ENCODE measurements around the gene GALR2. TPM values are rescaled to one million over a fixed set of nuclear protein-coding genes. Genes with fewer than 3 reads are reported as not detected.
"Not testable (repeated sequence)": the region's sequence is repeated elsewhere in the genome, so short reads cannot be mapped to it uniquely, and the experiment has no call there.

GALR2 gene
- total and polyA plus RNA-seq, 8 donors: 0.48 TPM; not detected in 7

GRCh38 chr17:76075364-76076145 is 974 bp downstream of the GALR2 start:
- peak in 1 of 2 donors; percentile 53 for DNase-seq
- TF ChIP-seq EP300 (IDR thresholded peaks at IDR 0.05): no peak
- TF ChIP-seq POLR2A (IDR thresholded peaks at IDR 0.05): no peak
- no peak for TF ChIP-seq CTCF (IDR thresholded peaks at IDR 0.05)
- no peak for TF ChIP-seq POLR2AphosphoS5 (IDR thresholded peaks at IDR 0.05)

DNA sequence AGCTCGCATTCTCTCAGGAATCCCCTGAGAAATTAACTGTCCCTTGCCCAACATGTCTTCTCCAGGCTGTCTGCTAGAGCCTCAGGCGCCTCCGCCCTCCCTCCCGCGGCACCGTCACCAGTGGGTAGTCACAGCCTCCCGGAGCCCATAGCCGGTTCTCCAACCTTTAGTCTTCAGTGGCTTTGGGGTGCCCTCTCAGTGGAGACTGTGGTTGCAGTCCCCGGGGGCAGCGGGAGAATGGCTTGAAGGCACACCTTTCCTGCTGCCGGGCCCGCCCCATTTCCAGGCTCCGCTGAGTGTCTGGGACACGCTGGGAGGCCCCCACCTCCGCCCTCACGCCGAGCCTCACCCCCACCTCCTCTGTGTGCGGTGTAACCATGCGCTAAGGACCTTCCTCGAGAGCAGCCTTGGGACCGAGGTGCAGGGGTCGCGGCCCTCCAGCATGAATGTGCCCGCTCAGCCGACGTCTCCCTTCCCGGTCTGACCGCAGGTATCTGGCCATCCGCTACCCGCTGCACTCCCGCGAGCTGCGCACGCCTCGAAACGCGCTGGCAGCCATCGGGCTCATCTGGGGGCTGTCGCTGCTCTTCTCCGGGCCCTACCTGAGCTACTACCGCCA is 1.7 kb downstream of the GALR2 start:
- intact Hi-C loops (cut with DNase I; ENCODE audit: low total_unique reads): no loop called here
- Histone ChIP-seq H3K27ac (no peak overlapping the region), H3K36me3 (no peaks in the 10 kb centered on the region), H3K9me3 (no peaks in the 10 kb centered on the region), H3K4me3 (peak overlapping the region in 2 of 4 donors; percentile 15 to 23), H3K4me1 (peaks cover 42 to 70% (median 63%) of the 10 kb centered on the region in 4 donors), H3K27me3 (peaks cover 40 to 75% (median 66%) of the 10 kb centered on the region in 3 donors)
- DNase-seq: no peak
- no peak for TF ChIP-seq EP300 (IDR thresholded peaks at IDR 0.05)
- TF ChIP-seq POLR2AphosphoS5 (IDR thresholded peaks at IDR 0.05): no peak
- TF ChIP-seq CTCF (IDR thresholded peaks at IDR 0.05): no peak
- TF ChIP-seq POLR2A (IDR thresholded peaks at IDR 0.05): no peak
- WGBS, 5 donors: 3 to 15% (median 6%) methylated on average over 21 to 41 of the region's 41 CpGs

More at GRCh38 chr17:76075364-76076145, 974 bp downstream of the GALR2 start:
- peaks cover 40 to 73% (median 66%) of the 10 kb centered on the region in 3 donors for H3K27me3 ChIP-seq
- WGBS, 5 donors: 3 to 7% (median 7%) methylated on average over 40 to 48 of the region's 48 CpGs
- H3K36me3 ChIP-seq: peaks cover 0 to under 1% (median 0%) of the 10 kb centered on the region in 4 donors
- intact Hi-C loops (cut with DNase I; ENCODE audit: low total_unique reads): no loop called here
- H3K9me3 ChIP-seq: no peaks in the 10 kb centered on the region
- no peak overlapping the region for H3K27ac ChIP-seq
- peaks cover 49 to 75% (median 68%) of the 10 kb centered on the region in 4 donors for H3K4me1 ChIP-seq
- peak overlapping the region in 3 of 4 donors; percentile 1 to 36 (median 12) for H3K4me3 ChIP-seq

GRCh38 chr17:76076765-76077583 is 2.4 kb downstream of the GALR2 start:
- Histone ChIP-seq H3K4me3 (peak overlapping the region in 2 of 4 donors; percentile 15 to 23), H3K36me3 (no peaks in the 10 kb centered on the region), H3K27me3 (peaks cover 40 to 75% (median 66%) of the 10 kb centered on the region in 3 donors), H3K27ac (no peak overlapping the region), H3K9me3 (no peaks in the 10 kb centered on the region), H3K4me1 (peaks cover 38 to 64% (median 58%) of the 10 kb centered on the region in 4 donors)
- intact Hi-C loops (cut with DNase I; ENCODE audit: low total_unique reads): no loop called here
- peak in 1 of 2 donors; percentile 71 for DNase-seq
- WGBS, 5 donors: 5 to 7% (median 6%) methylated on average over 46 to 82 of the region's 82 CpGs
- TF ChIP-seq EP300 (IDR thresholded peaks at IDR 0.05) (no peak), CTCF (IDR thresholded peaks at IDR 0.05) (no peak)

GRCh38 chr17:76077584-76078110 is 3.1 kb downstream of the GALR2 start:
- Histone ChIP-seq H3K4me3 (no peak overlapping the region), H3K27ac (no peak overlapping the region), H3K4me1 (peaks cover 38 to 64% (median 56%) of the 10 kb centered on the region in 4 donors), H3K27me3 (peaks cover 40 to 75% (median 66%) of the 10 kb centered on the region in 3 donors), H3K36me3 (peaks cover 4 to 7% (median 6%) of the 10 kb centered on the region in 4 donors), H3K9me3 (no peaks in the 10 kb centered on the region)
- TF ChIP-seq POLR2AphosphoS5 (IDR thresholded peaks at IDR 0.05) (no peak), EP300 (IDR thresholded peaks at IDR 0.05) (no peak), POLR2A (IDR thresholded peaks at IDR 0.05) (no peak), CTCF (IDR thresholded peaks at IDR 0.05) (no peak)
- intact Hi-C loops (cut with DNase I; ENCODE audit: low total_unique reads): no loop called here
- DNase-seq: no peak
- WGBS, 5 donors: 16 to 24% (median 18%) methylated on average over 11 to 12 of the region's 12 CpGs

GRCh38 chr17:76078370-76078769 is 3.8 kb downstream of the GALR2 start:
- intact Hi-C loops (cut with DNase I; ENCODE audit: low total_unique reads); H3K4me3 ChIP-seq; DNase-seq; H3K27ac ChIP-seq; H3K9me3 ChIP-seq: not testable (repeated sequence)
- Histone ChIP-seq H3K27me3 (peaks cover 40 to 74% (median 66%) of the 10 kb centered on the region in 3 donors), H3K4me1 (peaks cover 34 to 57% (median 50%) of the 10 kb centered on the region in 4 donors), H3K36me3 (peaks cover 12 to 14% (median 13%) of the 10 kb centered on the region in 4 donors)
- WGBS, 5 donors: 51 to 69% (median 52%) methylated on average over 5 of the region's 5 CpGs
